ENCODE measurements around the gene MYRF. TPM values are rescaled to one million over a fixed set of nuclear protein-coding genes. Genes with fewer than 3 reads are reported as not detected.
A peak's percentile ranks its signal among the peaks of the same experiment; 100 is the strongest.

The MYRF gene
- total RNA-seq, 1 experiment from 2014 or later = 0.71 TPM

DNA sequence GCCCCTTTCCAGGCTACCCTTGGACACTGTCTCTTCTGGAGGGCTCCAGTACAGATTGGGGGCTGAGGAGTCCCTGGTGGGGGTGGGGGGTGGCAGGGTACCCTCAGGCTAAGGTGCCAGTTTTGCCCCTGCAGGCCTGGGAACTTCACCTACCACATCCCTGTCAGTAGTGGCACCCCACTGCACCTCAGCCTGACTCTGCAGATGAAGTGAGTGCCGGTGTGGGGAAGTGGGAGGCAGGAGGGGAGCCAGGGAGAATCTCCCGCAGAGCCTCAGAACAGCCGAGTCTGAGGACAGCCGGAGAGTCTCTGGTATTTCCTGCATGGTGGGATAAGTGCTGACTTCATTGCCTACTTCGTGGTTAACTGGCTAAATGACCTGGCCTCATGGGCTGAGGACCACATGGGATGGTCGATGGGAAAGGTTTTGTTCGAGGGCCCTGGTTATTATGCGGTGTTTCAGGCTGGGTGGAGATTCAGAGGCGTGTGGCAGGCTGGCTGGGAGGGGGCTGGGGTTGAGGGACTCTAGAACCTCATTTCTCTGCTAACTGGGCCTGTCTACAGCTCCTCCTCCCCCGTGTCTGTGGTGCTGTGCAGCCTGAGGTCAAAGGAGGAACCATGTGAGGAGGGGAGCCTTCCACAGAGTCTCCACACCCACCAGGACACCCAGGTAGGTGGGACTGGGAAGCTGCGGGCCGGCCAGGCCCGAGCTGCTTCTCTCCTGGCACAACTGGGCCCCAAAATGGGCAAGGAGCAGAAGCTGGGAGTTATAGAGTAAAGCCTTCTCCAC, 31.5 kb downstream of the MYRF start:
- in situ Hi-C loops (cut with HindIII; ENCODE audit: low sequenced_read_pairs) = no loop called here
- no peak for DNase-seq (ENCODE audit: low spot score)

GRCh38 chr11:61784506-61784805, 32.0 kb downstream of the MYRF start:
- no peak for DNase-seq (ENCODE audit: low spot score)
- in situ Hi-C loops (cut with HindIII; ENCODE audit: low sequenced_read_pairs) = no loop called here

DNA sequence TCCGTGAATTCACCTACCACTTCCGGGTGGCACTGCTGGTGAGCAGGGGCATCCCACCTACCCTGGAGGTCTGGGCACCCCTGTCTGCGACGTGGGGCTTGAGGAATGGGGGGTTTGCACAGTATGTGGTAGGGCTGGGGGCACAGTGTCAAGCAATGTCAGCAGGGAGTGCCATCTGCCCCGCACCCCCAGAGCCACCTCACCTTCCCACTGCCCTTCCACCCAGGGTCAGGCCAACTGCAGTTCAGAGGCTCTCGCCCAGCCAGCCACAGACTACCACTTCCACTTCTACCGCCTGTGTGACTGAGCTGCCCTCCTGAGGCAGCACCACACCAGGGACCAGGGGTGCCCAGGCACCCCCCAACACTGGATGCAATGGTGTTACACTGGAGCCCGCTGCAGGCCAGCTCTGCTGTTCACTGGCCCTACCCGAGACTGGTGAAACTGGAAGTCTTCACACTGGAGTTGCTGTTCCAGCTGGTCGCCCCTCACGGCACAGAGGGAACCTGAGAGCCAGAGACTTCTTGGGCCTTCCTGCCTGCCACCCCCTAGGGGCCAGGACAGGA, 33.5 kb downstream of the MYRF start:
- DNase-seq (ENCODE audit: low spot score) = no peak
- in situ Hi-C loops (cut with HindIII; ENCODE audit: low sequenced_read_pairs) = no loop called here

DNA sequence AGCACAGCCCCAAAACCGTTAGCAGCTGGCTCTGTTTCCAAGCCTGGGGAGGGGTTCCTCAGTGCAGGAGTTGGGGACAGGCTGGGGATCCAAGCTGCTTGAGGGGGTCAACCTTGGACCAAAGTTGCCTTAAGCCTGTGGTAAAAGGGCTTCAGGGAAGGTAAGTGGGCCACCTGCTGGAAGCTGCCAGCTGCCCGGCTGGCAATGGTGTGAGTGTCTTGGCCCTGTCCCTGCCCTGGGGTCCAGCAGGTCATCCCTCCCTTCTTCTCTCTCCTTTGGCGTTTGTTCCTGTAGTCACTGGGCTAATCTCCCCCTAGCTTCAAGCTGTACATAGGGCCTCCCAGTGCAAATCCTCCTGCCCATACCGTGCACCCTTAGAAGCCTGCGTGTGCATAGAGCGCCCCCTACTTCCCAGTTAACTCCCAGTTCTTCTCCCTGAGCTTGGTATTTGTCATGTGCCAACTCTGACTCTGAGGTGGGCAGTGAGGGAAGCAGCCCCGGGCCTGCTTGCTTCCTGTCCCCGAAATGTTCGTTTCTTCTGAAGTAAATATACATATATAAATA, 35.6 kb downstream of the MYRF start:
- peak; percentile 50 for DNase-seq (ENCODE audit: low spot score)
- in situ Hi-C loops (cut with HindIII; ENCODE audit: low sequenced_read_pairs) = no loop called here

DNA sequence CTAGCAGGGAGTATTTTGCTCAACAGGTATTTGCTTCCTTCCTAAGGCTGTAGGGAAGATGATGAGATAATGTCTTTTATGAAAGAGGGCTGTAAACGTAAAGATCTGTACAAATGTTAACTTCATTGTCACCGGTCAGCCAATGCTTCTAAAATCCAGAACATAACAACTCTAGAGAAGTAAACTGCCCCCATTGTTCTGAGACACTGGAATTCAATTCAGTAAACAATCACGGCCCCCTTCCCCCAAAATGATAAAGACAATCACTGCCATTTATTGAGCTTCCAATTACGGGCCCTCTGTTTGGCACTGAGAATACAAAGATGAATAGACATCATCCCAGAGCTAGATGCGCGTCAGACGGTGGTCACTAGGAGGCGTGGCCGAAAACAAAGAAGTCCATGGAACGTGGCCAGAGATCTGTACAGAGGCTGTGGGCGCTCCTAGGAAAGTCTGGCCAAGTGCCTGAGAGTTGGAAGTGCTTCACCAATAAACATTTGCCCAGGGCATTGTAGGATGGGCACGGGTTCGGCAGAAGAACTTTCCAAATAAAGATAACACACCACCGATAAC, 39.4 kb downstream of the MYRF start:
- in situ Hi-C loops (cut with HindIII; ENCODE audit: low sequenced_read_pairs) = no loop called here
- DNase-seq (ENCODE audit: low spot score) = peak; percentile 64

DNA sequence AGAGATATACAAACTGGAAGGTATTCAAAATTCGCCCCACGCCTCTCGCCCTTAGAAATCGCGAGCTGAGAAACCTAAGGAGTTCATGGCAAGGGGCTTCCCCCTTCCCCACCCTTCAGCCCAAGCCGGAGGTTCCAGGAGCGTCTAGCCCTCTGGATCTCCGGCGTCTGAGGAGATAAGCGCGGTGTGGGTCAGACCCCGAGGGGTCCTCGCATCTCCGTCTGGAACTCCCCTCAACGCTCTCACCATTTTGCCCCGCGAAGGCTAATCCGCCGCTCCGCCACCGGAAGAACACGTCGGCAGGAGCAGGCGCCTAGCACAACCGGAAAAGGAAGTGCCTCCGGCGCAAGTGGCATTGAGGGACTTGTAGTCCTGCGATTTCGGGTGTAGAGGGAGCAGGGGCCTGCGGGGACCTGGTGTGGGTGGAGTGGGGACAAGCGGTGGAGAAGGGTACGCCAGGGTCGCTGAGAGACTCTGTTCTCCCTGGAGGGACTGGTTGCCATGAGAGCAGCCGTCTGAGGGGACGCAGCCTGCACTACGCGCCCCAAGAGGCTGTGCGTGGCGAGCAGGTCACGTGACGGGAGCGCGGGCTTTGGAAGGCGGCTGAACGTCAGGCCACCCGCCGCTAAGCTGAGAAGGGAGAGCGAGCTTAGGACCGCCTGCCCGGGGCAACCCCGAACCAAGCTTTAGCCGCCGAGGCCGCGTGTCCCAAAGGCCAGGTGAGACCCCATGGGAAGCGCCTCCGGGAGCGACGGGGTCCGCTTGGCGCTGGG, 40.1 kb downstream of the MYRF start, which contains the start of the genes FEN1 and TMEM258:
FEN1 (plus strand) TSS at position 602 of the 773 bp plus-strand sequence. CDS start 2,451 bp downstream, outside the sequence.
TMEM258 (minus strand) TSS at position 290 of the 773 bp plus-strand sequence; CDS start at position 249, 41 bp downstream.
- in situ Hi-C loops (cut with HindIII; ENCODE audit: low sequenced_read_pairs) = no loop called here
- peak; percentile 93 for DNase-seq (ENCODE audit: low spot score)

DNA sequence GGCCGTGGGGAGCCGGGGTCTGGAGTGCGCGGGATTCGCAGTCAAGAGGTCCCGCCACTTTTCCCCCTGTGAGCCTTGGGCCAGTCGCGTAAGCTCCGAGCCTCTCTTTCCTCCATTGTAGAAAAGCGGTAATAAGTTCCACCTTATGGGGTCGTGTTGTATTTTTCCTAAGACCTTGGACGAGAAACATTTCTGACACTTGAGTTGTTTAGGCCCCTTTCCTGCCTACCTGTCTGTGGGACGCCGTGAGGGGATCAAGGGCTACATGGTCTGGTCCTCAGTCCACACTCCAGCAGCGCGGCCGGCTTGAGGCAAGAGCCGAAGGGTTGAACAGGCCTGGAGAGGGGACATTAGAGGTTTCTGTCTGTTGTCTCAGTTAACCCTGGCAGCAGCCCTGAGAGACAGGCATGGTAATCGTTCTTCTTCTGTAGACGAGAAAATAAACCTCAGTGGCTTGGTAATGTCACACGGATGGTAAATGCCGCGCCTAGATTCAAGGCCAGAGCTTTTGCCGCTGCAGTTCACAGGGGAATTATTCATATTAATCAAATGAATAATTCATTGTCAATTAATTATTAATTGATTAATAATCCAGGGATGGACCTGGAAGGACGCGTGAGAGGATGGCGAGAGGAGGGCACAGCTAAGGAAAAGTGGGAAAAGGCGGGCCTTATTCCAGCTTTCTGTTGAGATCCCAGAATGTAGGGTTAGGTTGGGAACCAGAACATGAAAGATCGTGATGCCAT, 40.8 kb downstream of the MYRF start:
- in situ Hi-C loops (cut with HindIII; ENCODE audit: low sequenced_read_pairs) = no loop called here
- no peak for DNase-seq (ENCODE audit: low spot score)

GRCh38 chr11:61793829-61794204, 41.4 kb downstream of the MYRF start:
- in situ Hi-C loops (cut with HindIII; ENCODE audit: low sequenced_read_pairs) = no loop called here
- no peak for DNase-seq (ENCODE audit: low spot score)

DNA sequence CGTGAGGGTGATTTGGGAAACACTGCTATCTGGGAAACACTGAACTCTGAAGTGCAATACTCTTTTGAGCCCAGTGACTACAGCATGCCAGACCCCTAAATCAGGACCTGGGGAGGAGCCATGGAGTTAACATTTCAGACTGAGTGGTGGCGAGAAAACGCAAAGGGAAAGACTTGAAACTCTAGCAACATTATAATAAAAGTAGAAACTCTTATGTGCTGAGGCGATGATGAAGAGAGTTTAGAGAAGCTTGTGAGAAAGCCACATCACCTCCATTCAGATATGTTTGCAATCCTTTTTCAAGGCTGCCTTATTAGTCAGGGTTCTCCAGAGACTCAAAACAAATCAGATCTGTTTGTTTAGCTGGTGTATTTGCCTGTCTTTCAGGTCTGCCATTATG, 42.1 kb downstream of the MYRF start:
- DNase-seq (ENCODE audit: low spot score) = no peak
- in situ Hi-C loops (cut with HindIII; ENCODE audit: low sequenced_read_pairs) = no loop called here

GRCh38 chr11:61795459-61795858, 43.0 kb downstream of the MYRF start:
- no peak for DNase-seq (ENCODE audit: low spot score)
- in situ Hi-C loops (cut with HindIII; ENCODE audit: low sequenced_read_pairs) = no loop called here

DNA sequence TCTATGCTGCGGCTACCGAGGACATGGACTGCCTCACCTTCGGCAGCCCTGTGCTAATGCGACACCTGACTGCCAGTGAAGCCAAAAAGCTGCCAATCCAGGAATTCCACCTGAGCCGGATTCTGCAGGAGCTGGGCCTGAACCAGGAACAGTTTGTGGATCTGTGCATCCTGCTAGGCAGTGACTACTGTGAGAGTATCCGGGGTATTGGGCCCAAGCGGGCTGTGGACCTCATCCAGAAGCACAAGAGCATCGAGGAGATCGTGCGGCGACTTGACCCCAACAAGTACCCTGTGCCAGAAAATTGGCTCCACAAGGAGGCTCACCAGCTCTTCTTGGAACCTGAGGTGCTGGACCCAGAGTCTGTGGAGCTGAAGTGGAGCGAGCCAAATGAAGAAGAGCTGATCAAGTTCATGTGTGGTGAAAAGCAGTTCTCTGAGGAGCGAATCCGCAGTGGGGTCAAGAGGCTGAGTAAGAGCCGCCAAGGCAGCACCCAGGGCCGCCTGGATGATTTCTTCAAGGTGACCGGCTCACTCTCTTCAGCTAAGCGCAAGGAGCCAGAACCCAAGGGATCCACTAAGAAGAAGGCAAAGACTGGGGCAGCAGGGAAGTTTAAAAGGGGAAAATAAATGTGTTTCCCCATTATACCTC, 43.6 kb downstream of the MYRF start:
- no peak for DNase-seq (ENCODE audit: low spot score)
- in situ Hi-C loops (cut with HindIII; ENCODE audit: low sequenced_read_pairs) = no loop called here

- in situ Hi-C loops (cut with HindIII; ENCODE audit: low sequenced_read_pairs) = no loop called here
- peak; percentile 91 for DNase-seq (ENCODE audit: low spot score)
Observed at GRCh38 chr11:61797263-61797944, 45.0 kb downstream of the MYRF start.

DNA sequence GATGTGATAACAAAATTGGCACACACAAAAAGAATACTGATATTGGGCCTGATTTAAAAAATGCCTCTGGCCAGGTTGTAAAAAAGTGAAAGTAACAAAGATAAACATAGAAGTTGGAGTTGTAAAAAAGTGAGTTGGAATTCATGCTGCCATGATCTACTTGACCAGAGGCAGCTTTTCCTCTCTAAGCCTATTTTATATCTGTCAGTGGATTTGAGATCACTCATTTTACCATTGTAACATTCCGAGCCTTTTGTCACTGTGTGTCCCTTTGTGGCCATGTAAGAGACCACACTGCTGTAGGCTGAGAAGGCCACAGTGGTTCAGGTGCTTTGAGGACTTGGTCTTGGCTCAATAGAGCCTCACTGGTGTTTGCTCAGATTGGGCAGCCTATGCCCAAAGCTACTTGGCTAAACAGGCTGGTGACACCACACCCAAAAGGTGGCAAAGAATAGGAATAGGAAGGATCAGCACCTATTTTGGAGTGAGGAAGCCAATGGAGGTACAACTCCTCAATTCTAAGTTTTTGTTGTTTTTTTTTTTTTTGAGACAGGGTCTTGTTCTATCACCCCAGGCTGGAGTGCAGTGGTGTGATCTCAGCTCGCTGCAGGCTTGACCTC, 47.3 kb downstream of the MYRF start:
- DNase-seq (ENCODE audit: low spot score) = no peak
- in situ Hi-C loops (cut with HindIII; ENCODE audit: low sequenced_read_pairs) = no loop called here

DNA sequence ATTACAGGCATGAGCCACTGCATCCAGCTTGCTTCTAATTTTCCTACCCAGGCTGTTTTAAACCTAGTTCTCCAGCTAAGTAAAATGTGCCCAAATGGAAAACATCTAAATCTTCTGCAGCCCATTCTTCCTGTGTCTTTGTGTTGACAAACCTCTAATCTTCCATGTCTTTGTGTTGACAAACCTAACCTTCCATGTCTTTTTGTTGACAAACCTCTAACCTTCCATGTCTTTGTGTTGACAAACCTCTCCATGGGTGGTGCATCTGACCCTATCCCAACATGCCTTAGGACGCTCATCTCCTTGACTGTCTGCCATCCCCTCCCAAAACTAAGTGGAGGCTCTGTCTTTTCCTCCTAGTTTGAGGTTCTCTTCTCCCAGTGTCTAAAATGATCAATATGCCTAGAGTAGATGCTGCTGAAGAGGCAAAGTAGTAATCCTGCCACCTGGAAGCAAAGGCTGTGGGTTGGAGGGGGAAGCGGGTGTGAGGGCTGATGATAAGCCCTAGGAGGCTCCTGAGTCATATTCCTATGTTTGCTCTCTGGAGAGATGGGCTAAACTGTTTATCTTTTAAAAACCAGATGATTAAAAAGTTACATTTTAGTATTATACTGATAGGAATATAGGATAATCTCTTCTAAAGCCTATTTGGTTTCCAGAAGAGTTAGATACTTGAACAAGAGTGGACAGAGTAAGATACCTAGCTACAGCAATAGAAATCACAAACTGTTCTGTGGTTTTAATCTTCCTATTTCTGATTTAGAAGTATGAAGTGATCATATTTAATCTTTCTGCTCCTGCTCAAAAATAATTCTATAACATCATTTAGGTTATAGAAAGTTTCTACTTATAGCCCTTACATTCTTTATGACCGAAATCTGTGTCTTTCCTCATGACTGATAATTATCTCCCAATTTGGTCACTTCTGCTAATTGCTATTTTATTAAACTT, 48.2 kb downstream of the MYRF start:
- in situ Hi-C loops (cut with HindIII; ENCODE audit: low sequenced_read_pairs) = no loop called here
- DNase-seq (ENCODE audit: low spot score) = no peak

- in situ Hi-C loops (cut with HindIII; ENCODE audit: low sequenced_read_pairs) = no loop called here
- DNase-seq (ENCODE audit: low spot score) = no peak
Observed at GRCh38 chr11:61802605-61803004, 50.2 kb downstream of the MYRF start.

GRCh38 chr11:61803889-61804647, 51.6 kb downstream of the MYRF start:
- in situ Hi-C loops (cut with HindIII; ENCODE audit: low sequenced_read_pairs) = no loop called here

More at GRCh38 chr11:61803889-61804647, 51.6 kb downstream of the MYRF start:
- DNase-seq (ENCODE audit: low spot score) = no peak

Data from G401 (cell line).